Nephron (organoid): ENCODE measurements around the gene FRMD5.
"Not testable (repeated sequence)": the region's sequence is repeated elsewhere in the genome, so short reads cannot be mapped to it uniquely, and the experiment has no call there.

Experiments used
- H3K27ac Mint-ChIP-seq, 3 experiments: 2 replicates each; pipeline ENCODE4 v1.8.0; 2020; ENCODE audit warnings: mixed read lengths in 3 of 3, mild to moderate bottlenecking in 2 of 3, moderate library complexity in 1 of 3
- H3K27me3 Mint-ChIP-seq: 2 replicates; pipeline ENCODE4 v1.8.0; 2021; ENCODE audit warnings: low read depth, mild to moderate bottlenecking, moderate library complexity, mixed read lengths
- H3K36me3 Mint-ChIP-seq: 2 replicates; pipeline ENCODE4 v1.8.0; 2020; ENCODE audit warnings: low read depth, mixed read lengths
- H3K4me1 Mint-ChIP-seq: 2 replicates; pipeline ENCODE4 v1.8.0; 2020; ENCODE audit warnings: mixed read lengths
- H3K4me3 Mint-ChIP-seq, 3 experiments: 2 replicates each; pipeline ENCODE4 v1.8.0; 2020; ENCODE audit warnings: mild to moderate bottlenecking in 3 of 3, mixed read lengths in 3 of 3, moderate library complexity in 2 of 3
- H3K9me3 Mint-ChIP-seq: 2 replicates; pipeline ENCODE4 v1.8.0; 2020; ENCODE audit warnings: mixed read lengths
- CTCF ChIP-seq, 3 experiments: fragments of 200-600 bp; sonication (generic); IDR thresholded peaks; one replicate each; pipeline ENCODE4 v1.5.0; 2021; ENCODE audit warnings: antibody characterized with exemption in 3 of 3; ENCODE audit not compliant: unreplicated experiment in 3 of 3

FRMD5 gene

DNA sequence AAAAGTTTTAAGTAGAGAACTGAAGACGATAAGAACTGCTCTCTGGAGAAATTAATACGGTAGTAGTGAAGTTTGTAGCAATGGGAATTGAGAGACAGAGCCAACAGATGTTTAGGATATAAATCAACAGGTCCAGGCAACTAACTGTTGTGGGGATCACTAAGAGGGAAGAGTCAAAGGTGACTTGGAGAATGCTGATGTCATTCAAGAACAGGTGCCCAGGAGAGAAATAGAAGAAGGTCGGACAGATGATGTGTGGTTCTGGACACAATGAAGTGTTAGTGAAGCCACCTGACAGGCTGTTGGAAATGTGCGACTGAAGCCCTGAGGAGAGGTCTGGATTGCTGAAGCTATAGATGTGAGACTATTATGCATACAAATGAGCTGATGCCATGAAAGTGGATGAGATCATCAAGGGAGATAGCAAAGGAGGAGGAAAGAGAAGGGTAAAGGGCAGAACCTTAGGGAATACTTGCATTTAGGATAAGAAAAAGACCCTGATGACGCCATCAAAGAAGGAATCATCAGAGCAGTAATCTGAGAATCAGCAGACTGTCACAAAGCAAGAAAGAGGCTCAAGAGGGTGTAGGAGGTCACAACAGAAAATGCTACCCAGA lies 183.7 kb downstream of the FRMD5 start:
- no peak for TF ChIP-seq CTCF (IDR thresholded peaks at IDR 0.05; ENCODE audit: unreplicated experiment in 3 of 3)
- H3K27ac Mint-ChIP-seq = peak overlapping the region in 1 of 3 experiments; percentile 45

GRCh38 chr15:44010089-44010488 lies 185.0 kb downstream of the FRMD5 start:
- Mint-ChIP-seq H3K4me1 (peaks cover 17% of the 10 kb centered on the region), H3K27me3 (peaks cover 6% of the 10 kb centered on the region), H3K36me3 (no peaks in the 10 kb centered on the region), H3K27ac (peak overlapping the region in 1 of 3 experiments; percentile 46), H3K9me3 (no peaks in the 10 kb centered on the region), H3K4me3 (no peak overlapping the region)
- TF ChIP-seq CTCF (IDR thresholded peaks at IDR 0.05; ENCODE audit: unreplicated experiment in 3 of 3) = no peak

More for the DNA sequence above, 183.7 kb downstream of the FRMD5 start:
- no peaks in the 10 kb centered on the region for H3K9me3 Mint-ChIP-seq
- no peaks in the 10 kb centered on the region for H3K36me3 Mint-ChIP-seq
- peaks cover 3% of the 10 kb centered on the region for H3K27me3 Mint-ChIP-seq
- peaks cover 25% of the 10 kb centered on the region for H3K4me1 Mint-ChIP-seq
- H3K4me3 Mint-ChIP-seq = no peak overlapping the region

- no peak overlapping the region for H3K4me3 Mint-ChIP-seq
- no peaks in the 10 kb centered on the region for H3K36me3 Mint-ChIP-seq
- peaks cover 6% of the 10 kb centered on the region for H3K27me3 Mint-ChIP-seq
- no peak overlapping the region for H3K27ac Mint-ChIP-seq
- no peak for TF ChIP-seq CTCF (IDR thresholded peaks at IDR 0.05; ENCODE audit: unreplicated experiment in 3 of 3)
- no peaks in the 10 kb centered on the region for H3K9me3 Mint-ChIP-seq
- peaks cover 17% of the 10 kb centered on the region for H3K4me1 Mint-ChIP-seq
Measured at GRCh38 chr15:44009038-44009437, 186.0 kb downstream of the FRMD5 start.

DNA sequence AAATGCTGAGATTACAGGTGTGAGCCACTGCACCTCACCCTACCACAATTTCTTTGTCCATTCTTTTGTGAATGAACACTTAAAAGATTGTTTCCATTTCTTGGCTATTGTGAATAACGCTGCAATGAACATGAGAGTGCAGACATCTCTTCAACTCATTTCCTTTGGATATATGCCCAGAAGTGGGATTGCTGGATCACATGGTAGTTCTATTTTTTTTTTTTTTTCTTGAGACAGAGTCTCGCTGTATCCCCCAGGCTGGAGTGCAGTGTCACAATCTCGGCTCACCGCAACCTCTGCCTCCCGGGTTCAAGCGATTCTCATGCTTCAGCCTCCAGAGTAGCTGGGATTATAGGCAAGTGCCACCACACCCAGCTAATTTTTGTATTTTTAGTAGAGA lies 194.8 kb downstream of the FRMD5 start:
- H3K36me3 Mint-ChIP-seq, H3K27me3 Mint-ChIP-seq, H3K4me1 Mint-ChIP-seq, H3K9me3 Mint-ChIP-seq, H3K4me3 Mint-ChIP-seq: not testable (repeated sequence)
- peak overlapping the region in 1 of 3 experiments; percentile 59 for H3K27ac Mint-ChIP-seq

DNA sequence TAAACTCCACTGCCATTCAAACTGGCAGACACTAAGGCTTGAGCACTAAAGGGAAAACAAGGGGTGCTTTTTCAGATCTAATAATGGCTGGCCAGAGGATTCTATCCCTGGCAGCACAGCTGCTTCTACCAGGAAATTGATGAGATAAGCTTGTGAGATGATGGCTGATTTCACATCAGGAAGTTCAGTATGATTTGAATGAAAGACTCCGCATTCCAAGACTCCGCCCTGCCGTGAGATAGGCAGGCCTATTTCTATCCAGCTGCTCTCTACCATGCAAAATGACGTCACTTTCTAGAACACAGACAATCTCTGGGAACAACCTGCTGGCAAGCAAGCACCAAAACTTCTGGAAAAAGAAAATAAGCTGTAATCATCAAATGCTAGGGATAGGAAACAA lies 196.5 kb downstream of the FRMD5 start:
- no peaks in the 10 kb centered on the region for H3K9me3 Mint-ChIP-seq
- no peaks in the 10 kb centered on the region for H3K36me3 Mint-ChIP-seq
- H3K4me3 Mint-ChIP-seq = no peak overlapping the region
- H3K4me1 Mint-ChIP-seq = peaks cover 5% of the 10 kb centered on the region
- H3K27ac Mint-ChIP-seq = no peak overlapping the region
- H3K27me3 Mint-ChIP-seq = peaks cover 6% of the 10 kb centered on the region
- TF ChIP-seq CTCF (IDR thresholded peaks at IDR 0.05; ENCODE audit: unreplicated experiment in 3 of 3) = no peak

DNA sequence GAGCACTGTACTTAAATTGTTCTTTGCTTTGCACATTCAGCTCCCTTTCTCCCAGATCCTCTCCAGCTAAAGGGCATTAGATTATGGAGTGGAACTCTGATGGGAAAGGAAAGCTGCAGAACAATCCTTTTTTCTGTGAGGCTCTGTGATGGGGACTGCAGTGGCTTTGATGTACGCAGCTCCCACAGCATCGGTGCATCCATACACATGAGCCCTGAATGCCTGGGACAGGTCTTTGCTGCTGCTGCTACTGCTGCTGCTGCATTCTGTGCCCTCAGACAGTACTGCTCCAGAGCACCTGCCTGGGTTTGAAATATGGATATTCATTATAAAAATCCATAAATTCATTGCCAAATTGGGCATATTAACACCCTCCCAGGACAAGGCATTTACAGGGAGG lies 203.9 kb downstream of the FRMD5 start:
- no peak overlapping the region for H3K4me3 Mint-ChIP-seq

More for the DNA sequence above, 203.9 kb downstream of the FRMD5 start:
- TF ChIP-seq CTCF (IDR thresholded peaks at IDR 0.05; ENCODE audit: unreplicated experiment in 3 of 3) = no peak
- Mint-ChIP-seq H3K4me1 (no peaks in the 10 kb centered on the region), H3K9me3 (peaks cover 2% of the 10 kb centered on the region), H3K27me3 (no peaks in the 10 kb centered on the region), H3K36me3 (no peaks in the 10 kb centered on the region), H3K27ac (no peak overlapping the region)
